ENCODE results near the gene ANKRD40. TPM values are rescaled to one million over a fixed set of nuclear protein-coding genes. Genes with fewer than 3 reads are reported as not detected.

ANKRD40 gene
- total RNA-seq, 3 donors from 2014 or later, result 36.7 to 68.6 (median 38.1) TPM

DNA sequence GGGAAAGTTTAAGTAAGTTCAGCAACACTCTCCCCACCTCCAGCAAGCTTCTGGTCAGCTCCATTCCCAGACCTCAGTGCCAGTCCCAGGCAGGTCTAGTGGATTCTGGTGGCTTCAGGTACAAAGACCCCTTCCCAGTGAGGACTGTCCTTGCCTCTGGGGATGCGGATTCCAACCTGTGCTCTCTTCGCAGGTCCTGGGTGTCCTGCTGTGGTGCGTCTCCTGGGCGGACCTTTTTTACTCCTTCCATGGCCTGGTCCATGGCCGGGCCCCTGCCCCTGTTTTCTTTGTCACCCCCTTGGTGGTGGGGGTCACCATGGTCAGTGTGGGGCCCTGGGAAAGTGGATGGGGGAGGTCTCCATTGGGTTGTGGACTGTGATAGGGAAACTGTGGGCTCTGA, 51.2 kb downstream of the ANKRD40 start:
- Histone ChIP-seq H3K36me3 (no peaks in the 10 kb centered on the region), H3K4me3 (no peak overlapping the region), H3K27ac (no peak overlapping the region), H3K9me3 (no peaks in the 10 kb centered on the region), H3K4me1 (peaks cover 10 to 17% of the 10 kb centered on the region in 2 donors), H3K27me3 (no peaks in the 10 kb centered on the region)
- DNase-seq (ENCODE audit: low spot score in 2 of 2), result no peak
- intact Hi-C loops (cut with DNase I; ENCODE audit: low total_unique reads), result no loop called here
- TF ChIP-seq, protein P1, sequence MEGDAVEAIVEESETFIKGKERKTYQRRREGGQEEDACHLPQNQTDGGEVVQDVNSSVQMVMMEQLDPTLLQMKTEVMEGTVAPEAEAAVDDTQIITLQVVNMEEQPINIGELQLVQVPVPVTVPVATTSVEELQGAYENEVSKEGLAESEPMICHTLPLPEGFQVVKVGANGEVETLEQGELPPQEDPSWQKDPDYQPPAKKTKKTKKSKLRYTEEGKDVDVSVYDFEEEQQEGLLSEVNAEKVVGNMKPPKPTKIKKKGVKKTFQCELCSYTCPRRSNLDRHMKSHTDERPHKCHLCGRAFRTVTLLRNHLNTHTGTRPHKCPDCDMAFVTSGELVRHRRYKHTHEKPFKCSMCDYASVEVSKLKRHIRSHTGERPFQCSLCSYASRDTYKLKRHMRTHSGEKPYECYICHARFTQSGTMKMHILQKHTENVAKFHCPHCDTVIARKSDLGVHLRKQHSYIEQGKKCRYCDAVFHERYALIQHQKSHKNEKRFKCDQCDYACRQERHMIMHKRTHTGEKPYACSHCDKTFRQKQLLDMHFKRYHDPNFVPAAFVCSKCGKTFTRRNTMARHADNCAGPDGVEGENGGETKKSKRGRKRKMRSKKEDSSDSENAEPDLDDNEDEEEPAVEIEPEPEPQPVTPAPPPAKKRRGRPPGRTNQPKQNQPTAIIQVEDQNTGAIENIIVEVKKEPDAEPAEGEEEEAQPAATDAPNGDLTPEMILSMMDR (IDR thresholded peaks at IDR 0.05), result no peak
- TF ChIP-seq POLR2A (IDR thresholded peaks at IDR 0.05), result no peak
- no peak for TF ChIP-seq POLR2AphosphoS5 (IDR thresholded peaks at IDR 0.05)

DNA sequence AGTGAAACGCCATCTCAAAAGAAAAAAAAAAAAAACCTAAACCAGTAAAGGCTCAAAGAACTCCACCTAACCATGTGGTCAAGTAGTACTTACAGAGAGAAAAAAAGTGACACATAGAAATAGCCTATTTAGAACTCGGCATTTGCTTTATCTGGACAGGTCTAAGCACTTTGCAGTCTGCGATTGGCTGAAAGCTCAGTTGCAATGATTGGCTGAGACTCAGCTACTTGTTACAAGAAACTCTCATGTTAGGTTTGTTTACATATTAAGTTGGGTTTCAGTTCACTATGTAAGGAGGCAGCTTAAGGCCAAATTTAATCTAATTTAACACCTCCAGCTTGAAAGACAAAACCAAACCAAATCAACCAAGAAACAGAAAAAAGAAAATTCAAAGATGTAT, 54.0 kb downstream of the ANKRD40 start:
- TF ChIP-seq POLR2AphosphoS5 (IDR thresholded peaks at IDR 0.05) (no peak), POLR2A (IDR thresholded peaks at IDR 0.05) (no peak)
- TF ChIP-seq, protein P1 (IDR thresholded peaks at IDR 0.05), result no peak
- H3K9me3 ChIP-seq, result no peaks in the 10 kb centered on the region
- H3K36me3 ChIP-seq, result no peaks in the 10 kb centered on the region
- intact Hi-C loops (cut with DNase I; ENCODE audit: low total_unique reads), result no loop called here
- H3K4me1 ChIP-seq, result no peaks in the 10 kb centered on the region
- no peaks in the 10 kb centered on the region for H3K27me3 ChIP-seq
- no peak overlapping the region for H3K4me3 ChIP-seq
- no peak for DNase-seq (ENCODE audit: low spot score in 2 of 2)
- no peak overlapping the region for H3K27ac ChIP-seq

DNA sequence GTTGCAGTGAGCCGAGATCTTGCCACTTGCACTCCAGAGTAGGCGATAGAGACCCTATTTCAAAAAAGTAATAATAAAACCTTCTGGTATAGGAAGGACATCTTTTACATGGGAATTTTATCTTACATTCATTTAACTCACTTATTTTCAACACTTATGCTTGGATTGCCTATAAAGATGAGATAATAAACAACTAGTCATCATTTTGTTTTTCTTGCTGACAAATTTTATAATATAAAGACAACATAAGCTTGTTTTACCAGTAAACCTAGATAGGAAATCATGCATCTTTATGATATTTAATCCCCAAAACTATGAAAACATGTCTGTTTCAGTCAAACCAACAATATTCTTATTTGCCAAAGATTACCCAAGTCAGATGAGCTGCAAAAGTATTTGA, 56.1 kb downstream of the ANKRD40 start:
- intact Hi-C loops (cut with DNase I; ENCODE audit: low total_unique reads), result no loop called here
- Histone ChIP-seq H3K27ac (no peak overlapping the region), H3K9me3 (no peaks in the 10 kb centered on the region), H3K27me3 (no peaks in the 10 kb centered on the region), H3K4me3 (no peak overlapping the region), H3K36me3 (no peaks in the 10 kb centered on the region), H3K4me1 (no peaks in the 10 kb centered on the region)
- TF ChIP-seq POLR2AphosphoS5 (IDR thresholded peaks at IDR 0.05) (no peak), POLR2A (IDR thresholded peaks at IDR 0.05) (no peak)
- TF ChIP-seq, protein P1 (IDR thresholded peaks at IDR 0.05), result no peak
- DNase-seq (ENCODE audit: low spot score in 2 of 2), result no peak

DNA sequence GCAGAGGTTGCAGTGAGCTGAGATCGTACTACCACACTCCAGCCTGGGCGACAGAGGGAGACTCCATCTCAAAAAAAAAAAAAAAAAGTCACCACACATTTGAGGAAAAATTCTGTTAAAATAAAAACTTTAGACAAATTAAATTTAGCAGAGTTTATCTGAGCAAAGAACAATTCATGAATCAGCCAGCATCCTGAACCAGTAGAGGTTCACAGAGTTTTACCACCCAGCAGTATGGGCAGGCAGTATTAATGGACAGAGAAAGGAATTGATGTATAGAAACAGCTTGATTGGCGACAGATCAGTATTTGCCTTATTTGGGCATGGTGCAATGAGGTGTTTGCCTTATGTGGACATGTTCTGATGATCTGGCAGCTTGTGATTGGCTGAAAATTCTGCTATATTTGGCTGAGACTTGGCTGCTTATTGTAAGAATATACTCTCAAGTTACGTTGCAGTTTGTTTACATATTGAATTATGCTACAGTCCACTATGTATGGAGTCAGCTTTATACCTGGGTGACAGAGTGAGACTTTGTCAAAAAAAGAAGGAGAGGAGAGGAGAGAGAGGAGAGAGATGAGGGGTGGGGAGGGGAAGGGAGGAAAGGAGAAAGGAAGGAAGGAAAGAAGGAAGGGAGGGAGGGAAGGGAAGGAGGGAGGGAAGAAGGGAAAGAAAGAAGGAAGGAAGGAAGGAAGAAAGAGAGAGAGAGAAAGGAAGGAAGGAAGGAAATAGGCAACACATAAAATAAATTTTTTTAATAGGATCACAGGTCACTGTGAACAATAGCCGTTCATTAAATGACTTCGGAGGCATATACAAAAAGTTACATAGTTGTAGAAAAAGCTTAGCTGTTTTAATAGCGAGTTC, 58.4 kb downstream of the ANKRD40 start:
- no peak for DNase-seq (ENCODE audit: low spot score in 2 of 2)

DNA sequence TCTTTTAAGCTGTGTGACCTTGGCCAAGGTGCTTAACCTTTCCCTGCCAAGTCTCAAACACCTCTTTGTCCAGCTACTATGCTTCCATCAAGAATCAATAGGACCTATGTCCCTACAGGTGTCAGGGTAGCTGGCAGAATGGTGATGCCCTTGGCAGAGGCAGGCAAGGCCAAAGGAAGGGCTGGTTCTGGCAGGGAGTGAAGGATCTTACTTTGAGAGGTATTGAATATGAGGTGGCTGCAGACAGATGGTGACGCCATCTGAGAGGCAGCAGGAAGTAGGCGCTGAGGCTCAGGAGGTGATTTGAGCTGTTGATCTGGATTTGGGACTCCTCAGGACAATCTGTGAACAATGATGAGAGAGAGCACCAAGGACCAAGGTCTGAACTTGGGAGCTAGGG, 60.5 kb downstream of the ANKRD40 start:
- Histone ChIP-seq H3K9me3 (no peaks in the 10 kb centered on the region), H3K36me3 (no peaks in the 10 kb centered on the region), H3K4me3 (no peak overlapping the region), H3K27me3 (no peaks in the 10 kb centered on the region), H3K27ac (no peak overlapping the region), H3K4me1 (no peaks in the 10 kb centered on the region)
- intact Hi-C loops (cut with DNase I; ENCODE audit: low total_unique reads), result loop anchor here (5.0 kb wide), 1 partner anchor 445 kb away; no protein-coding TSS in a partner anchor
- no peak for DNase-seq (ENCODE audit: low spot score in 2 of 2)
- TF ChIP-seq POLR2AphosphoS5 (IDR thresholded peaks at IDR 0.05) (no peak), POLR2A (IDR thresholded peaks at IDR 0.05) (no peak)
- TF ChIP-seq, protein P1 (IDR thresholded peaks at IDR 0.05), result no peak

More for the DNA sequence above, 58.4 kb downstream of the ANKRD40 start:
- no peaks in the 10 kb centered on the region for H3K36me3 ChIP-seq
- TF ChIP-seq, protein P1 (IDR thresholded peaks at IDR 0.05), result no peak
- TF ChIP-seq POLR2A (IDR thresholded peaks at IDR 0.05), result no peak
- no peak for TF ChIP-seq POLR2AphosphoS5 (IDR thresholded peaks at IDR 0.05)
- no peak overlapping the region for H3K4me3 ChIP-seq
- no peaks in the 10 kb centered on the region for H3K4me1 ChIP-seq
- intact Hi-C loops (cut with DNase I; ENCODE audit: low total_unique reads), result loop anchor here (5.0 kb wide), 1 partner anchor 443 kb away; no protein-coding TSS in a partner anchor
- no peaks in the 10 kb centered on the region for H3K9me3 ChIP-seq
- no peaks in the 10 kb centered on the region for H3K27me3 ChIP-seq
- no peak overlapping the region for H3K27ac ChIP-seq

Measured in breast epithelium (tissue), 4 donors.